Measurements from ENCODE around the gene CHP2.

Gene CHP2

DNA sequence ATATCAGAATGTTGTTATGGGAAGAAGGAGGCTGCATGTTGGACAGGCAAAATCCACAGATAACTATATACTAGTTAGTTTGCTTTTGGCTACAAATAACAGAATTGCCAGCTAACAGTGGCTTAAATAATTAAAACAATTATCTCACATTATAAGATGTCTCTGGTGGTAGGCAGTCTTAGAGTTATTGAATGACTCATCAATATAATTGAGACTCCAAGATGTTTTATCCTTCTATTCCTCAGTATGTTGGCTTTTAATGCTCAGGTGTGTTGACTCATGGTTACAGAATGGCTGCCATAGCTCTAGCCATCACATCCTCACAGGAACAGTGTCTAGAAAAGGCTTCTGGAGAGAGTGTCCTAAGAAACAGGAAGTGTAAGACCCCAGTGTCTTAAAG lies 11.1 kb downstream of the CHP2 start:
- H3K9ac ChIP-seq (ENCODE audit: low read depth, low read length), result no peak overlapping the region
- H3K36me3 ChIP-seq (ENCODE audit: insufficient read depth, low read length), result no peaks in the 10 kb centered on the region

DNA sequence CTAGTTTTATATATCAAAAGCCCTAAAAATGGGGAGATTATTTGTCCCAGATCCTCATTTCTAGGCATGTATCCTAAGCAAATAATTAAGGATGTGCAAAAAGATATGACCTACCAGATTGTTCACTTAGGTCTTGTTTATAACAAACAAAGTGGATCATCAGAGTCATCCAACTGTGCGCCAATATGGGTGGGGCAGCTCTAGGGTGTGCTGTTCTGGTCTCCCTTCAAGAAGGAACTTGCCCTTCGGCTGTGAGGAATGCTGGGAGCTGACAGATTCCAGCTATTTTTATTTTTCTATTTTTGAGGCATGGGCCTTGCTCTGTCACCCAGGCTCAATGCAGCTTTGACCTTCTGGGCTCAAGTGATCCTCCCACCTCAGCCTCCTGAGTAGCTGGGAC lies 13.8 kb downstream of the CHP2 start:
- no peak overlapping the region for H3K9ac ChIP-seq (ENCODE audit: low read depth, low read length)
- H3K4me1 ChIP-seq (ENCODE audit: insufficient read depth, low read length), result no peaks in the 10 kb centered on the region
- H3K36me3 ChIP-seq (ENCODE audit: insufficient read depth, low read length), result no peaks in the 10 kb centered on the region
- no peaks in the 10 kb centered on the region for H3K9me3 ChIP-seq (ENCODE audit: control insufficient read depth, insufficient read depth, low read length)

More for the DNA sequence above, 11.1 kb downstream of the CHP2 start:
- no peaks in the 10 kb centered on the region for H3K4me1 ChIP-seq (ENCODE audit: insufficient read depth, low read length)
- H3K9me3 ChIP-seq (ENCODE audit: control insufficient read depth, insufficient read depth, low read length), result no peaks in the 10 kb centered on the region

DNA sequence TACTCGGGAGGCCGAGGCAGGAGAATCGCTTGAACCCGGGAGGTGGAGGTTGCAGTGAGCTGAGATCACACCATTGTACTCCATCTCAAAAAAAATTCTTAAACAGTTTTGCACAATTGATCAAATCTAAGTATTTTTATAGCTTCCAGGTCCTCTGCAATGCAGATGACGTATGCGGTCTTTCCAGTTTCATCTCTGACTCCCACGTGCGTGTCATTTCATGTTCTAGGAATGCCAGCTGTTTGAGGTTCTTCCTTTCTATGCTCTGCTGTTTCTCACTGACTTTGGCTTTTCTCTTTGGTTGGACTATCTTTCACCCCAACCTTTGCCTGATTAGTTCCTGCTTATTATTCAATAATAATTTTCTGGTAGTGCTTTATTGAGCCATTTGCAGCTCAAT lies 16.2 kb downstream of the CHP2 start:
- Histone ChIP-seq H3K4me1 (ENCODE audit: insufficient read depth, low read length) (no peaks in the 10 kb centered on the region), H3K9me3 (ENCODE audit: control insufficient read depth, insufficient read depth, low read length) (no peaks in the 10 kb centered on the region), H3K36me3 (ENCODE audit: insufficient read depth, low read length) (no peaks in the 10 kb centered on the region), H3K9ac (ENCODE audit: low read depth, low read length) (no peak overlapping the region)

DNA sequence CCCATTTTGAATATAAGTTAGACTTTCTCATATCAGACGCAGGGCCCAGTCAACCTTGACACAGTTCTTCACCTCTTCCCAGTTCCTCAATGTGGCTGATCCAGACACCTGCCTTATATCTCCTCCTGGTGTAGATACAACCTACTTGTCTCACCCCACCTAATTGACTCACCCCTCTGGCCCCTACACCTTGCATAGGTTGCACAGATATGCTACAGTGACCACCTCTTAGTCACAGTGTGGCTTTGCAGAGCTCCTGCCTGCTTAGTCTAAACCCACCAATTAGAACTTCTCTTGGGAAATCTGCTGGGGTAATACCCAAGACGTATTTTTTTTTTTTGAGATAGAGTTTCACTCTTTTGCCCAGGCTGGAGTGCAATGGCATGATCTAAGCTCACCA lies 16.8 kb downstream of the CHP2 start:
- H3K4me1 ChIP-seq (ENCODE audit: insufficient read depth, low read length), result no peaks in the 10 kb centered on the region
- no peak overlapping the region for H3K9ac ChIP-seq (ENCODE audit: low read depth, low read length)
- no peaks in the 10 kb centered on the region for H3K36me3 ChIP-seq (ENCODE audit: insufficient read depth, low read length)
- H3K9me3 ChIP-seq (ENCODE audit: control insufficient read depth, insufficient read depth, low read length), result no peaks in the 10 kb centered on the region

DNA sequence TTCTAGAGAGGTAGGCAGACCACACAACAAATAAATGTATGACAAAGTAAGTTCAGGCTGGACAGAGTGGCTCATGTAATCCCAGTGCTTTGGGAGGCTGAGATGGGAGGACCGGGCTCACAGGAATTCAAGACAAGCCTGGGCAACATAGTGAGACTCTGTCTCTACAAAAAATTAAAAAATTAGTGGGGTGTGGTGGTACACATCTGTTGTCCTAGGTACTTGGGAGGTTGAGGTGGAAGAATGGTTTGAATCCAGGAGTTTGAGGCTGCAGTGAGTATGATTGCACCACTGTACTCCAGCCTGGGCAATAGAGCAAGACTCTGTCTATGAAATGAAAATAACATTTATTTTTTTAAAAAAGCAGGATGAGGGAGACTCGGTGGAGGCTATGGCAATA lies 18.5 kb downstream of the CHP2 start:
- Histone ChIP-seq H3K9me3 (ENCODE audit: control insufficient read depth, insufficient read depth, low read length) (no peaks in the 10 kb centered on the region), H3K4me1 (ENCODE audit: insufficient read depth, low read length) (no peaks in the 10 kb centered on the region), H3K36me3 (ENCODE audit: insufficient read depth, low read length) (no peaks in the 10 kb centered on the region), H3K9ac (ENCODE audit: low read depth, low read length) (no peak overlapping the region)

DNA sequence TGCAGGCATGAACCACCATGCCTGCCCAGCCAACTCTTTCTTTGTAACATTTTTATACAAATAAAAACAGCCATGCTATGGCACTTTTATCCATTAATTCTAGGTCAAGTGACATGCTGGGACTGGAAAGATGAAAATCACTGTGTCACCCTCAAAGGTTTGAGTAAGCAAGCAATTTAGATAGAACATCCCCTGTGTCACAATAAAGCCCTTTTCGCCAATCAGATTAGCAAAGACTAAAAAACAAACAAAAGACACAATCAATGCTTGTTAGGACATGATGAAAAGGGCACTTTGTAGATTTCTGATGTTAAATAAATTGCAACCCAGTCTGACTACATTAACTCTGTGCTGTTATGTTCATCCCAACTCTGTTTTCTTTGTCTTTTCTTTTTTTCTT lies 26.4 kb downstream of the CHP2 start:
- H3K9me3 ChIP-seq (ENCODE audit: control insufficient read depth, insufficient read depth, low read length), result no peaks in the 10 kb centered on the region
- H3K9ac ChIP-seq (ENCODE audit: low read depth, low read length), result no peak overlapping the region
- peaks cover 2% of the 10 kb centered on the region for H3K4me1 ChIP-seq (ENCODE audit: insufficient read depth, low read length)
- no peaks in the 10 kb centered on the region for H3K36me3 ChIP-seq (ENCODE audit: insufficient read depth, low read length)

DNA sequence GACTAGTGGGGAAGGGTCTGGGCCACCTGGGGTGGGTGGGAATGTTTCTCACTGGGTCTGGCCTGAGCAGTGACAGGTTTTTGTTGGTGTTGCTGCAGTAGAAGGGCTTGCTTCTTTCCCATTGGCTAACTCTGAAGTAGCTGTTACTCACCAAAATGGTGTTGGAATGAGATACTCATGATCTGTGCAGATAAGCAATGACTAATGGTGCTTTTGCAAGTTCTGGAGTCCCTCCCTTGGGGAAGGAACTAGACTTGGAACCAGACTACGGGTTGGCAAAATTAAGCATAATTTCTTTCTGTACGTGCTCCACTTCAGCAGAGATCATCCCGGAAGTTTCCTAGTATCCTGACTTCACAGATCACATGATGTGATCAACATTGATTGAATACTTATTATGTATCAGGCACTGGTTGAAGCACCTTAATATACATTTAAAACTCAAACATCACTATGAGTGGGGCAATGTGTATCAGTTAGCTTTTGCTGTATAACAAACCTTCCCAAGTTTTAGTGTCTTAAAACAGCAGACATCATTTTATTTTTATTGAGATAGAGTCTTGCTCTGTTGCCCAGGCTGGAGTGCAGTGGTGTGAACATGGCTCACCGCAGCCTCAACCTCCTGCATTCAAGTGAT lies 30.1 kb downstream of the CHP2 start:
- no peaks in the 10 kb centered on the region for H3K9me3 ChIP-seq (ENCODE audit: control insufficient read depth, insufficient read depth, low read length)
- H3K9ac ChIP-seq (ENCODE audit: low read depth, low read length), result no peak overlapping the region
- peaks cover 14% of the 10 kb centered on the region for H3K4me1 ChIP-seq (ENCODE audit: insufficient read depth, low read length)
- no peaks in the 10 kb centered on the region for H3K36me3 ChIP-seq (ENCODE audit: insufficient read depth, low read length)

DNA sequence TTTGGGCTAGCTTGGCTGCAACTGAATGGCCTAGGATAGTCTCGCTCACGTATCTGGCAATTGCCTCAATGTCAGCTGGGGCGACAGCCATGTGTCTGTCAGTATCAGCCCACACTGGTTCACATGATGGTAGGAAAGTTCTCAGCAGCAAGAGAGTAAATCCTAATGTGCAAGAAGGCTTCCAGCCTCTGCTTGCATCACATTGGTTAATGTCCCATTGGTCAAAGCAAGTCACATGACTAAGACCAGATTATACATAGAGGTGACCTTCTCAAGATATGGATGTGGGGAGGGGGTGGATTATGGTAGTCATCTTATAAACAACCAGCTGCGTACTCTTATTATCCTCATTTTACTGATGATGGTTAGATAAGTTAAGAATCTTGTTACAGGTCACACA lies 31.0 kb downstream of the CHP2 start:
- peaks cover 21% of the 10 kb centered on the region for H3K4me1 ChIP-seq (ENCODE audit: insufficient read depth, low read length)
- no peaks in the 10 kb centered on the region for H3K36me3 ChIP-seq (ENCODE audit: insufficient read depth, low read length)
- H3K9ac ChIP-seq (ENCODE audit: low read depth, low read length), result no peak overlapping the region
- H3K9me3 ChIP-seq (ENCODE audit: control insufficient read depth, insufficient read depth, low read length), result no peaks in the 10 kb centered on the region

DNA sequence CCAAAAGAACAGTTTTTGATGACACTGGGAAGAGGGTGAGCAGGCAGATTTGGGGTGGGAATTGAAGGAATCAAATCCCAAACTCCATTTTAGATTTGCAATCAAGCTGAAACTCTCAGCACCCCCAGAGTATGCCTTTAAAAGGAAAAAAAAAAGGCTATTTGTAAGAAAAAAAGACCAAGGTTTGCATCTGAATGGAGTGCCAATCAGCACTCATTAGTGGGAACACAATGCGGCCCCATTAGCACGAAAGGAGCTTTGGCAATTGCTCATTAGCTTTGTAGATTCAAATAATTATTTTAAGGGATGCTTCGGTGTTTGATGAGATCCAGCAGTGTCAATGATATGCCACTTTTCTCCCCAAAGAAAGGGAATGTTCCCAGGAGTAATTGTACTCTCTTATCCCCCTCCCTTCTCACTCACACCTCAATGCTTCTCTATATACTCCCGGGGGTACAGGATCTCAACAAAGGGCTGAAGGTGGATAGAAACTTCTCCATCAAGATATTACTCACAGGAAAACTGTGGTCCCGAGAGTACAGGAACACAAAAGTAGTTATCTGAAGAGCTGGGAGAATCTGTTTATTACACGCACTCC lies 32.2 kb downstream of the CHP2 start:
- H3K4me1 ChIP-seq (ENCODE audit: insufficient read depth, low read length), result peaks cover 22% of the 10 kb centered on the region
- H3K36me3 ChIP-seq (ENCODE audit: insufficient read depth, low read length), result no peaks in the 10 kb centered on the region
- peak overlapping the region; percentile 6; the same call in 1 of the 2 replicates for H3K9ac ChIP-seq (ENCODE audit: low read depth, low read length)
- H3K9me3 ChIP-seq (ENCODE audit: control insufficient read depth, insufficient read depth, low read length), result no peaks in the 10 kb centered on the region

DNA sequence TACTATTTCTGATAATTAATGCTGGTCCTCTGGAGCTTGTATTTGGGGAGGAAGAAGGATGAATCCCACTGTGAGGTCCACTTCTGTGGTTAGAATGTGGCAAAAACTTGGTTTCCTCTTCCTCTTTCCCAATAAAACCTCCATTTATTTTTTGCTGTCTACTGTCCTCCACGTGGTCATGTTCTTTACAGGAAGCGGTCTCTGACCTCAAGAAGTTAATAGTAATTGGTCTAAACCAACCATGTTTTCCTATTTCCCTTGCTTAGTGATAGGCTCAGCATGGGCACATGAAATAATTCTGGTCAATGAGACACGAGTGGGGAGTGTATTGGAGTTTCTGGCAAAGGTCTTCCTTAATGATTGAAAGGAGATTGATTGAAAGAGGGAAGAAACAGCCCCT lies 33.9 kb downstream of the CHP2 start:
- H3K4me1 ChIP-seq (ENCODE audit: insufficient read depth, low read length), result peaks cover 22% of the 10 kb centered on the region
- no peaks in the 10 kb centered on the region for H3K9me3 ChIP-seq (ENCODE audit: control insufficient read depth, insufficient read depth, low read length)
- H3K9ac ChIP-seq (ENCODE audit: low read depth, low read length), result no peak overlapping the region
- no peaks in the 10 kb centered on the region for H3K36me3 ChIP-seq (ENCODE audit: insufficient read depth, low read length)

DNA sequence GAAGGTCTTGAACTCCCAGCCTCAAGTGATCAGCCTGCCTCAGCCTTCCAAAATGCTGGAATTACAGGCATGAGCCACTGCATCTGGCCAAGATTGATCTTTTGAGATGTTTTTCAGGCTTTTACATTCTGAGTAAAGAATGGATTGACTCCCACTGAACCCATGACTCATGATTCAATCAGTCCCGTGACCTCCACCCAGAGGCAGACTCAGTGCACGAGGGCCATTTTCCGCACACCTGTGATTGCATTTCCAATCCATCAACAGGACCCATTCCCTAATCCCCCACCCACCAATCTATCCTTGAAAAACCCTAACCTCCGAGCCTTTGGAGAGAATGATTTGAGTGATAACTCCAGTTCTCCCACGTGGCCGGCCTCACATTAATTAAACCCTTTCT lies 40.6 kb downstream of the CHP2 start:
- H3K9me3 ChIP-seq (ENCODE audit: control insufficient read depth, insufficient read depth, low read length), result no peaks in the 10 kb centered on the region
- H3K9ac ChIP-seq (ENCODE audit: low read depth, low read length), result no peak overlapping the region
- peaks cover 12% of the 10 kb centered on the region for H3K4me1 ChIP-seq (ENCODE audit: insufficient read depth, low read length)
- no peaks in the 10 kb centered on the region for H3K36me3 ChIP-seq (ENCODE audit: insufficient read depth, low read length)

DNA sequence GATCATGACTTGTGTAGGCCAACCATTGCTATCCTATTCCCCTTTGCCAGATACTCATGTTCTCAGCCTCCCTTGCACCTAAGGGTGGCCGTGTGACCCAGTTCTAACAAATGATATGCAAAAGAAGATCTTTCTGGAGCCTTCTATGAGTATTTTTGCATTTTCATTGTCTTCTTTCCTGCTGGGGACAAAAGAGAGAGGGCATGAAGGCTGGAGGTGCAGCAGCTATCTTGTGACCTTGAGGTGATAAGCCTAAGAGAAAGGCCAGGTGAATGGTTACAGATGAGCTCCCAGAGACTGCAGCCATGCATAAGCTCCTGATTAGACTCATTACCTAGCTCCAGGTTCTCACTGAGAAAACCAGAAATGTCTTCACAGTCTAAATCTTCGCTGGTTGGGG lies 42.1 kb downstream of the CHP2 start:
- Histone ChIP-seq H3K4me1 (ENCODE audit: insufficient read depth, low read length) (peaks cover 6% of the 10 kb centered on the region), H3K36me3 (ENCODE audit: insufficient read depth, low read length) (no peaks in the 10 kb centered on the region), H3K9ac (ENCODE audit: low read depth, low read length) (no peak overlapping the region), H3K9me3 (ENCODE audit: control insufficient read depth, insufficient read depth, low read length) (no peaks in the 10 kb centered on the region)

DNA sequence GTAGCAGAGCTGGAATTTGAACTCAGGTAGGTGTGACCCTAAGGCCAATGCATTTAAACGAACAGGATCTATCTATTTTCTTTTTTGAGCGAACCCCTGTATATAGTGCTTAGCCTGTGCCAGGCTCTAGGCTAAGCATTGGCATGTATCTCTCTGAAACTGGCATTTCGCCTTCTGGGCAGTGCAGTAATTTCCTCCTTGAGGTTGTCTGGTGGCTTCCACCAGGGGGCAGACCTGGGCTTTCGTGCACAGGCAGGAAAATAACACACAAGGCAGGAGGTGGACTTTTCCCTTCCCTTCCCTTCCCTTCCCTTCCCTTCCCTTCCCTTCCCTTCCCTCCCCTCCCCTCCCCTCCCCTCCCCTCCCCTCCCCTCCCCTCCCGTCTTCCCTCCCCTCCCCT lies 46.6 kb downstream of the CHP2 start:
- Histone ChIP-seq H3K4me1 (ENCODE audit: insufficient read depth, low read length) (no peaks in the 10 kb centered on the region), H3K9ac (ENCODE audit: low read depth, low read length) (no peak overlapping the region), H3K36me3 (ENCODE audit: insufficient read depth, low read length) (no peaks in the 10 kb centered on the region), H3K9me3 (ENCODE audit: control insufficient read depth, insufficient read depth, low read length) (no peaks in the 10 kb centered on the region)

DNA sequence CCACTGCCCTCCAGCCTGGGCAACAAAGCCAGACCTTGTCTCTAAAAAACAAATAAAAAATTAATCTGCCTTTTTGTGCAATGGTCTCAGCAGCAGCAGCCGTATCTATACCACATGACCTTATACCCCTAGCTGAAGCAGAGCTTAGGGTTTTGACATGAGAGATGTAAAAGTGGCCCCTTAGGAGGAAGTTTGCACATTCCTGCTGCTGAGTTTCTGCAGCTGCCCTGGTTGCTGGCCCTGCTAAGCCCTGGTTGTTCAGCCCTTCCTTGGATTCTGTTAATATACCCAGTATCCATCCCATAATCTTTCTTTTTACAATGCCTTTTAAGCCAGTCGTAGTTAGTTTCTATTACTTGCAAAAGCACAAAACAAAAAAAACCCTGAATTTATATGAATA lies 48.0 kb downstream of the CHP2 start:
- no peak overlapping the region for H3K9ac ChIP-seq (ENCODE audit: low read depth, low read length)
- no peaks in the 10 kb centered on the region for H3K9me3 ChIP-seq (ENCODE audit: control insufficient read depth, insufficient read depth, low read length)
- no peaks in the 10 kb centered on the region for H3K36me3 ChIP-seq (ENCODE audit: insufficient read depth, low read length)
- no peaks in the 10 kb centered on the region for H3K4me1 ChIP-seq (ENCODE audit: insufficient read depth, low read length)

DNA sequence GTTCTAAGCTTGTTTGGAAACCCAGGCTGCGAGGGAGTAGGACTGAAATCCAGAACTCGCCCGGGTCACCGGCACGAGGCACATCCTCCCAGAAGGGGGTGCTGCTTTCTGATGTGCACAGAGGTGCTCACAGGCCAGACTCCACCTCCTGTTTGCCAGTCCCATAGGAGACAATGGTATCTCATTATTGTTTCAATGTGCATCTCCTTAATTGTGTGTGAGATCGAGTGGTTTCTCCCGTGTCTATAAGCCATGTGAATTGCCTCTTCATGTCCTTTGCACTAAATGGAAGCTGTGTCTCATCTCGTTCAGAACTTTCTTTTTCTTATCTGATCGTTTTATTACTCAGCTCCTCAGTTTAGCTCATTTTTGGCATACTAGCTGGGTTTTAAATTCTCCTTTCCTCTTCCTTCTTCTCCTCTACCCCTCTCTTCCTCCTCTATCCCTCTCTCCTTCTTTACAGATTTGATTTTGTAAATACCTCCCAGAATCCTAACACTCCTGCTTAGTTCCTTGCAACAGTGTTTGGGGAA lies 48.8 kb downstream of the CHP2 start:
- Histone ChIP-seq H3K4me1 (ENCODE audit: insufficient read depth, low read length) (no peaks in the 10 kb centered on the region), H3K9ac (ENCODE audit: low read depth, low read length) (no peak overlapping the region), H3K36me3 (ENCODE audit: insufficient read depth, low read length) (no peaks in the 10 kb centered on the region), H3K9me3 (ENCODE audit: control insufficient read depth, insufficient read depth, low read length) (no peaks in the 10 kb centered on the region)

Data from ES-I3 (cell line).